HCT116 (cell line): Measurements from ENCODE around the gene SGMS1. TPM values are rescaled to one million over a fixed set of nuclear protein-coding genes. Genes with fewer than 3 reads are reported as not detected.

Source experiments
- ATAC-seq: fragments of 200-7000 bp; cut with Tn5 transposase; 2 replicates; pipeline ENCODE4 v1.9.1; 2020; ENCODE audit warnings: mild to moderate bottlenecking, moderate library complexity
- BruUV-seq: library from RNA; stranded (reverse); fragments of 400-500 nt; replicated peaks from 2 replicates; lab custom pipeline; 2021; lab: Mats Ljungman, UMichigan
- CTCF ChIA-PET: fragments of 300-600 bp; sonication (Branson Sonifier 250); formaldehyde crosslinking; loops from one replicate; lab custom pipeline; 2021; ENCODE audit warnings: antibody characterized with exemption; lab: Charles Lee
- POLR2A ChIA-PET: fragments of 300-600, 350-600 bp; sonication (Branson Sonifier 250); formaldehyde crosslinking; loops from one replicate; lab custom pipeline; 2021; ENCODE audit warnings: antibody characterized with exemption; lab: Charles Lee
- RAD21 ChIA-PET, 2 experiments: fragments of 300-600 bp; sonication (Branson Sonifier 250); formaldehyde crosslinking; loops; one replicate each; lab custom pipeline; 2023; ENCODE audit warnings: low total read pairs in 2 of 2; ENCODE audit not compliant: uncharacterized antibody in 2 of 2, unreplicated experiment in 2 of 2, low non-redundant PET in 1 of 2; lab: Charles Lee
- DNase-seq: peaks from one replicate; pipeline ENCODE4 v3.0.0-alpha.2; 2010; ENCODE audit warnings: low read depth, low spot score
- H2AFZ ChIP-seq: fragments of 200-600 bp; shearing (Covaris generic), sonication (generic); 2 replicates; pipeline ENCODE4 v1.6.1; 2017; ENCODE audit warnings: low read depth, mixed run types, mixed read lengths, antibody characterized with exemption, low read length; ENCODE audit not compliant: poor library complexity, severe bottlenecking
- H3K27ac ChIP-seq: 2 replicates; pipeline ENCODE4 v1.5.1; 2012; ENCODE audit warnings: low read depth, low read length
- H3K27me3 ChIP-seq: fragments of 200-600 bp; sonication (generic); 2 replicates; pipeline ENCODE4 v1.6.1; 2016; ENCODE audit warnings: mixed run types, low read length, mixed read lengths; ENCODE audit not compliant: insufficient read depth
- H3K36me3 ChIP-seq, 2 experiments: fragments of 200-500 bp in 1 of 2; fragments of 200-600 bp in 1 of 2; sonication (Bioruptor generic) in 1 of 2; sonication (generic) in 1 of 2; 2 replicates each; pipeline versions ENCODE4 v1.5.1 to v1.6.1; 2014 to 2016; ENCODE audit warnings: low read length in 2 of 2, inconsistent platforms in 1 of 2, mixed read lengths in 1 of 2, mixed run types in 1 of 2; ENCODE audit not compliant: insufficient read depth in 2 of 2, control insufficient read depth in 1 of 2
- H3K4me1 ChIP-seq, 2 experiments: fragments of 200-600 bp in 1 of 2; sonication (generic) in 1 of 2; 2 replicates each; pipeline versions ENCODE4 v1.5.1 to v1.6.1; 2012 to 2017; ENCODE audit warnings: low read length in 2 of 2, inconsistent platforms in 1 of 2, mild to moderate bottlenecking in 1 of 2, mixed read lengths in 1 of 2, mixed run types in 1 of 2, moderate library complexity in 1 of 2; ENCODE audit not compliant: insufficient read depth in 2 of 2, control insufficient read depth in 1 of 2
- H3K4me2 ChIP-seq: fragments of 200-600 bp; sonication (generic); 2 replicates; pipeline ENCODE4 v1.6.1; 2017; ENCODE audit warnings: mixed run types, low read length, mixed read lengths
- H3K4me3 ChIP-seq, 2 experiments: fragments of 200-600 bp in 1 of 2; sonication (generic) in 1 of 2; replicated peaks in 1 of 2; 2 replicates each; pipeline ENCODE4 v1.5.1; 2011 to 2016; ENCODE audit warnings: low read length in 2 of 2, control low read depth in 1 of 2, low read depth in 1 of 2, mild to moderate bottlenecking in 1 of 2, mixed read lengths in 1 of 2, mixed run types in 1 of 2
- H3K79me2 ChIP-seq: fragments of 200-600 bp; sonication (generic); 2 replicates; pipeline ENCODE4 v1.6.1; 2017; ENCODE audit warnings: mild to moderate bottlenecking, mixed run types, low read length, moderate library complexity, mixed read lengths; ENCODE audit not compliant: insufficient read depth
- H3K9ac ChIP-seq: fragments of 200-600 bp; sonication (generic); 2 replicates; pipeline ENCODE4 v1.6.1; 2016; ENCODE audit warnings: low read length, mixed read lengths
- H3K9me2 ChIP-seq: fragments of 200-600 bp; sonication (generic), shearing (Covaris generic); 2 replicates; pipeline ENCODE4 v1.6.1; 2017; ENCODE audit warnings: mixed run types, mild to moderate bottlenecking, moderate library complexity; ENCODE audit not compliant: insufficient read depth
- H3K9me3 ChIP-seq, 2 experiments: fragments of 200-500 bp in 1 of 2; fragments of 200-600 bp in 1 of 2; sonication (Bioruptor generic) in 1 of 2; sonication (generic) in 1 of 2; 2 replicates each; pipeline ENCODE4 v1.6.1; 2014 to 2017; ENCODE audit warnings: low read length in 2 of 2, mixed read lengths in 2 of 2, inconsistent platforms in 1 of 2, low read depth in 1 of 2, mild to moderate bottlenecking in 1 of 2, mixed run types in 1 of 2, moderate library complexity in 1 of 2; ENCODE audit not compliant: control insufficient read depth in 1 of 2, insufficient read depth in 1 of 2
- H4K20me1 ChIP-seq: fragments of 200-600 bp; sonication (generic), shearing (Covaris generic); 2 replicates; pipeline ENCODE4 v1.6.1; 2017; ENCODE audit warnings: mixed run types, mild to moderate bottlenecking, moderate library complexity; ENCODE audit not compliant: insufficient read depth
- CBX3 ChIP-seq: IDR thresholded peaks from 2 replicates; pipeline ENCODE4 v1.6.1; 2012; ENCODE audit warnings: low read depth
- CEBPB ChIP-seq: IDR thresholded peaks from 2 replicates; pipeline ENCODE4 v1.6.1; 2012; ENCODE audit warnings: low read depth
- EGR1 ChIP-seq: IDR thresholded peaks from 2 replicates; pipeline ENCODE4 v1.6.1; 2012; ENCODE audit warnings: low read depth
- ELF1 ChIP-seq: IDR thresholded peaks from 2 replicates; pipeline ENCODE4 v1.6.1; 2012; ENCODE audit warnings: low read depth, borderline replicate concordance
- EZH2phosphoT487 ChIP-seq: fragments of 200-600 bp; IDR thresholded peaks from 2 replicates; pipeline ENCODE4 v1.6.1; 2018; ENCODE audit warnings: antibody characterized with exemption, borderline replicate concordance
- FOSL1 ChIP-seq: IDR thresholded peaks from 2 replicates; pipeline ENCODE4 v1.6.1; 2012; ENCODE audit warnings: low read depth
- JUND ChIP-seq: IDR thresholded peaks from 2 replicates; pipeline ENCODE4 v1.6.1; 2012
- POLR2AphosphoS5 ChIP-seq: IDR thresholded peaks from 2 replicates; pipeline ENCODE4 v1.6.1; 2011; ENCODE audit warnings: mild to moderate bottlenecking, low read depth, low read length, moderate library complexity
- RAD21 ChIP-seq: IDR thresholded peaks from 2 replicates; pipeline ENCODE4 v1.6.1; 2012; ENCODE audit warnings: low read depth, mild to moderate bottlenecking
- SIN3A ChIP-seq: IDR thresholded peaks from 2 replicates; pipeline ENCODE4 v1.6.1; 2012; ENCODE audit warnings: low read depth
- SP1 ChIP-seq: IDR thresholded peaks from 2 replicates; pipeline ENCODE4 v1.6.1; 2012; ENCODE audit warnings: low read depth
- SRF ChIP-seq: IDR thresholded peaks from 2 replicates; pipeline ENCODE4 v1.6.1; 2012; ENCODE audit warnings: low read depth
- TCF7L2 ChIP-seq: IDR thresholded peaks from 2 replicates; pipeline ENCODE4 v1.7.0; 2011; ENCODE audit warnings: borderline replicate concordance, inconsistent platforms; ENCODE audit not compliant: insufficient read depth, insufficient read length; ENCODE audit errors: extremely low read depth
- YY1 ChIP-seq: IDR thresholded peaks from 2 replicates; pipeline ENCODE4 v1.6.1; 2011; ENCODE audit warnings: low read length, low read depth, moderate library complexity, mild to moderate bottlenecking; ENCODE audit not compliant: insufficient replicate concordance; ENCODE audit errors: extremely low read depth
- ZFX ChIP-seq: fragments of 450-650 bp; IDR thresholded peaks from 2 replicates; pipeline ENCODE4 v1.6.1; 2017
- intact Hi-C: fragments of 100-400 bp; cut with micrococcal nuclease; formaldehyde crosslinking; loops from 2 replicates; pipeline ENCODE4 v1.10.0; 2022
- total RNA-seq: library from RNA; stranded (reverse); gene quantifications from one replicate; pipeline ENCODE4 v1.2.1, GENCODE V29; 2021; ENCODE audit not compliant: unreplicated experiment
- TF ChIP-seq, protein P1 (sequence below), 3 experiments: fragments of 200-600 bp in 1 of 3; sonication (generic) in 1 of 3; IDR thresholded peaks in 2 of 3; conservative IDR thresholded peaks in 1 of 3; 2 replicates each; pipeline ENCODE4 v1.5.1; 2012 to 2017; ENCODE audit warnings: low read depth in 2 of 3, low read length in 2 of 3, antibody characterized with exemption in 1 of 3, borderline replicate concordance in 1 of 3, control low read depth in 1 of 3, mild to moderate bottlenecking in 1 of 3, mixed read lengths in 1 of 3, mixed run types in 1 of 3, moderate library complexity in 1 of 3; ENCODE audit not compliant: insufficient read depth in 1 of 3
- TF ChIP-seq, protein P2 (sequence below): IDR thresholded peaks from 2 replicates; pipeline ENCODE4 v1.6.1; 2012
- TF ChIP-seq, protein P3 (sequence below): IDR thresholded peaks from 2 replicates; pipeline ENCODE4 v1.6.1; 2011; ENCODE audit warnings: mild to moderate bottlenecking, low read length, moderate library complexity; ENCODE audit not compliant: insufficient replicate concordance; ENCODE audit errors: extremely low read depth
- TF ChIP-seq, protein P4 (sequence below): IDR thresholded peaks from 2 replicates; pipeline ENCODE4 v1.6.1; 2012

The SGMS1 gene
- total RNA-seq, 1 experiment from 2014 or later: 29.1 TPM

- H3K36me3 ChIP-seq: no peaks in the 10 kb centered on the region
- no peak overlapping the region for H3K4me3 ChIP-seq
- TF ChIP-seq CBX3 (no peak), SP1 (no peak), TCF7L2 (no peak), SIN3A (no peak), EZH2phosphoT487 (no peak), SRF (no peak), FOSL1 (no peak), RAD21 (no peak), JUND (no peak), ZFX (no peak), YY1 (no peak), ELF1 (no peak), POLR2AphosphoS5 (no peak), CEBPB (no peak), EGR1 (no peak)
- TF ChIP-seq, protein P1, sequence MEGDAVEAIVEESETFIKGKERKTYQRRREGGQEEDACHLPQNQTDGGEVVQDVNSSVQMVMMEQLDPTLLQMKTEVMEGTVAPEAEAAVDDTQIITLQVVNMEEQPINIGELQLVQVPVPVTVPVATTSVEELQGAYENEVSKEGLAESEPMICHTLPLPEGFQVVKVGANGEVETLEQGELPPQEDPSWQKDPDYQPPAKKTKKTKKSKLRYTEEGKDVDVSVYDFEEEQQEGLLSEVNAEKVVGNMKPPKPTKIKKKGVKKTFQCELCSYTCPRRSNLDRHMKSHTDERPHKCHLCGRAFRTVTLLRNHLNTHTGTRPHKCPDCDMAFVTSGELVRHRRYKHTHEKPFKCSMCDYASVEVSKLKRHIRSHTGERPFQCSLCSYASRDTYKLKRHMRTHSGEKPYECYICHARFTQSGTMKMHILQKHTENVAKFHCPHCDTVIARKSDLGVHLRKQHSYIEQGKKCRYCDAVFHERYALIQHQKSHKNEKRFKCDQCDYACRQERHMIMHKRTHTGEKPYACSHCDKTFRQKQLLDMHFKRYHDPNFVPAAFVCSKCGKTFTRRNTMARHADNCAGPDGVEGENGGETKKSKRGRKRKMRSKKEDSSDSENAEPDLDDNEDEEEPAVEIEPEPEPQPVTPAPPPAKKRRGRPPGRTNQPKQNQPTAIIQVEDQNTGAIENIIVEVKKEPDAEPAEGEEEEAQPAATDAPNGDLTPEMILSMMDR (IDR thresholded peaks at IDR 0.05 in 2 of 3, conservative IDR thresholded peaks at IDR 0.05 in 1 of 3; ENCODE audit: borderline replicate concordance in 1 of 3, insufficient read depth in 1 of 3, low read depth in 2 of 3, low read length in 2 of 3): no peak
- TF ChIP-seq, protein P2, sequence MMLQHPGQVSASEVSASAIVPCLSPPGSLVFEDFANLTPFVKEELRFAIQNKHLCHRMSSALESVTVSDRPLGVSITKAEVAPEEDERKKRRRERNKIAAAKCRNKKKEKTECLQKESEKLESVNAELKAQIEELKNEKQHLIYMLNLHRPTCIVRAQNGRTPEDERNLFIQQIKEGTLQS: no peak
- TF ChIP-seq, protein P3, sequence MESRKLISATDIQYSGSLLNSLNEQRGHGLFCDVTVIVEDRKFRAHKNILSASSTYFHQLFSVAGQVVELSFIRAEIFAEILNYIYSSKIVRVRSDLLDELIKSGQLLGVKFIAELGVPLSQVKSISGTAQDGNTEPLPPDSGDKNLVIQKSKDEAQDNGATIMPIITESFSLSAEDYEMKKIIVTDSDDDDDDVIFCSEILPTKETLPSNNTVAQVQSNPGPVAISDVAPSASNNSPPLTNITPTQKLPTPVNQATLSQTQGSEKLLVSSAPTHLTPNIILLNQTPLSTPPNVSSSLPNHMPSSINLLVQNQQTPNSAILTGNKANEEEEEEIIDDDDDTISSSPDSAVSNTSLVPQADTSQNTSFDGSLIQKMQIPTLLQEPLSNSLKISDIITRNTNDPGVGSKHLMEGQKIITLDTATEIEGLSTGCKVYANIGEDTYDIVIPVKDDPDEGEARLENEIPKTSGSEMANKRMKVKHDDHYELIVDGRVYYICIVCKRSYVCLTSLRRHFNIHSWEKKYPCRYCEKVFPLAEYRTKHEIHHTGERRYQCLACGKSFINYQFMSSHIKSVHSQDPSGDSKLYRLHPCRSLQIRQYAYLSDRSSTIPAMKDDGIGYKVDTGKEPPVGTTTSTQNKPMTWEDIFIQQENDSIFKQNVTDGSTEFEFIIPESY: no peak
- TF ChIP-seq, protein P4, sequence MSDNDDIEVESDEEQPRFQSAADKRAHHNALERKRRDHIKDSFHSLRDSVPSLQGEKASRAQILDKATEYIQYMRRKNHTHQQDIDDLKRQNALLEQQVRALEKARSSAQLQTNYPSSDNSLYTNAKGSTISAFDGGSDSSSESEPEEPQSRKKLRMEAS: no peak
- H3K9me3 ChIP-seq: no peaks in the 10 kb centered on the region
- H3K9ac ChIP-seq: no peak overlapping the region
- H3K27me3 ChIP-seq: no peaks in the 10 kb centered on the region
- ATAC-seq (no peak), DNase-seq (no peak)
- CTCF ChIA-PET: no interaction called here
- BruUV-seq: no TSS peak
- H3K4me2 ChIP-seq: no peak overlapping the region
- no peak overlapping the region for H2AFZ ChIP-seq
- peaks cover 20% of the 10 kb centered on the region for H3K79me2 ChIP-seq
- H3K27ac ChIP-seq: no peak overlapping the region
- no peaks in the 10 kb centered on the region for H4K20me1 ChIP-seq
- H3K9me2 ChIP-seq: no peaks in the 10 kb centered on the region
- intact Hi-C loops: no loop called here
- RAD21 ChIA-PET: no interaction called here
- POLR2A ChIA-PET: no interaction called here
- peaks cover 3 to 7% of the 10 kb centered on the region in 2 experiments; a peak in 2 of 4 replicates for H3K4me1 ChIP-seq
Observed at GRCh38 chr10:50373821-50374501, 249.8 kb downstream of the SGMS1 start.
